RWPE1 (cell line): Measurements from ENCODE around the gene SPOP.

Source experiments
- CTCF ChIA-PET: fragments of 350-600 bp; sonication (Branson Sonifier 250); formaldehyde crosslinking; extraction: SDS; loops from one replicate; lab custom pipeline; 2021; lab: Yijun Ruan, JAX
- POLR2A ChIA-PET: fragments of 400-600 bp; formaldehyde crosslinking; extraction: SDS; loops from one replicate; lab custom pipeline; 2020; ENCODE audit warnings: antibody characterized with exemption; ENCODE audit not compliant: low non-redundant PET; lab: Yijun Ruan, JAX
- DNase-seq: peaks from one replicate; pipeline ENCODE4 v3.0.0; 2012; ENCODE audit warnings: low spot score
- H3K27ac ChIP-seq: fragments of 450-650 bp; 2 replicates; pipeline ENCODE4 v1.5.1; 2017
- CTCF ChIP-seq: fragments of 450-650 bp; conservative IDR thresholded peaks from 2 replicates; pipeline ENCODE4 v1.5.1; 2017; ENCODE audit warnings: low read depth, mild to moderate bottlenecking

Gene SPOP

GRCh38 chr17:49610883-49611584, 66.9 kb downstream of the SPOP start:
- ChIA-PET CTCF (interaction anchor here (0.7 to 0.9 kb wide), 2 partner anchors 35 to 552 kb away, joined by 4 to 6 read pairs; partner anchors contain the start of gene NXPH3), POLR2A (no interaction called here)
- no peak for TF ChIP-seq CTCF
- H3K27ac ChIP-seq: no peak overlapping the region
- no peak for DNase-seq

- ChIA-PET CTCF (no interaction called here), POLR2A (no interaction called here)
- TF ChIP-seq CTCF: no peak
- no peak for DNase-seq
- H3K27ac ChIP-seq: no peak overlapping the region
Measured at GRCh38 chr17:49604314-49604869, 73.5 kb downstream of the SPOP start.

GRCh38 chr17:49603720-49604119, 74.2 kb downstream of the SPOP start:
- ChIA-PET POLR2A (no interaction called here), CTCF (interaction anchor here (0.7 kb wide), 1 partner anchor 36 kb away, joined by 3 read pairs; no protein-coding TSS in a partner anchor)
- no peak overlapping the region for H3K27ac ChIP-seq
- no peak for DNase-seq
- TF ChIP-seq CTCF: no peak

- POLR2A ChIA-PET: no interaction called here
- DNase-seq: no peak
- no peak for TF ChIP-seq CTCF
Measured at GRCh38 chr17:49603238-49603637, 74.7 kb downstream of the SPOP start.

GRCh38 chr17:49602783-49603182, 75.1 kb downstream of the SPOP start:
- no peak for TF ChIP-seq CTCF
- no peak for DNase-seq
- no peak overlapping the region for H3K27ac ChIP-seq
- POLR2A ChIA-PET: no interaction called here
- CTCF ChIA-PET: interaction anchor here (0.6 to 0.7 kb wide), 2 partner anchors 35 to 1744 kb away, joined by 3 to 6 read pairs; no protein-coding TSS in a partner anchor

More at GRCh38 chr17:49603238-49603637, 74.7 kb downstream of the SPOP start:
- CTCF ChIA-PET: interaction anchor here (0.7 kb wide), 1 partner anchor 36 kb away, joined by 3 read pairs; no protein-coding TSS in a partner anchor
- no peak overlapping the region for H3K27ac ChIP-seq

- no peak for TF ChIP-seq CTCF
- DNase-seq: no peak
- ChIA-PET POLR2A (no interaction called here), CTCF (no interaction called here)
- H3K27ac ChIP-seq: no peak overlapping the region
Measured at GRCh38 chr17:49600949-49601348, 76.9 kb downstream of the SPOP start.
